C4-2B (cell line): ENCODE data around the gene ANKRD11.
"Not testable (repeated sequence)": the region's sequence is repeated elsewhere in the genome, so short reads cannot be mapped to it uniquely, and the experiment has no call there.

Experiments used
- H3K27ac ChIP-seq: fragments of 450-650 bp; 2 replicates; pipeline ENCODE4 v1.5.1; 2017
- CTCF ChIP-seq: fragments of 450-650 bp; conservative IDR thresholded peaks from 2 replicates; pipeline ENCODE4 v1.5.1; 2017; ENCODE audit warnings: mild to moderate bottlenecking
- ZFX ChIP-seq: fragments of 450-650 bp; IDR thresholded peaks from 2 replicates; pipeline ENCODE4 v1.6.1; 2017

Gene ANKRD11

GRCh38 chr16:89332902-89333245 is 157.5 kb downstream of the ANKRD11 start:
- no peak for TF ChIP-seq CTCF
- TF ChIP-seq ZFX: no peak
- peak overlapping the region; percentile 32 for H3K27ac ChIP-seq

DNA sequence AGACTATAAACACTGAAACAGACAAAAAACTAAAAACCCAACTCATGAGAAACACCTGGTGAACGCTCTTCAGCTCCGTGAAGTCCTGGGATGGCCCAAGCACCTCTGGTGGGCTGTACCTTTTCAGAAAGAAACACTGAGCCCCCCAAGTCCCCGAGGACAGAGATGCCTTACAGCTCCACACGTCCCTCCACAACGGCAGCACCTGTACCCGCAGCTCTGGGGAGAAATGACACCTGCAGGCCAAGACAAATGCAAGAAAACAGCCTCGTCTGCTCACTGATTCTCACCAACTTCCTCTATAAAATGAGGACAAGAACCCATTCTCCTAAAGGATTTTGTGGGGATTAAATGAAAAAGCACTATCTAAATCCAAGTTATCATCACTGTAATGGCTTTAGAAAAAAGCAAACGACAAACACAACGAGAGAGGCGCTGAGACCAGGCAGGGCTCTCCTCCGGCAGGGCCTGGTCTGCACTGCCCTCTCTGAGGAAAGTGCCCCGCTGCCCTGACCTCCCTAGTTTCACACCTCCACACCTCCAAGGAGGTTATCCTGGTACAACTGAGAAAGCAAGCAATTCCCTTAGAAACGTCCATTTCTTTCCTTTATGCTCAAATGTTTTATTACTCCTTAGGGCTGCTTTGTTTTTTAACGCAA is 158.0 kb downstream of the ANKRD11 start:
- TF ChIP-seq ZFX: no peak
- TF ChIP-seq CTCF: no peak
- peak overlapping the region; percentile 32 for H3K27ac ChIP-seq

GRCh38 chr16:89331371-89332109 is 158.8 kb downstream of the ANKRD11 start:
- TF ChIP-seq ZFX (no peak), CTCF (no peak)
- H3K27ac ChIP-seq: peak overlapping the region; percentile 32

DNA sequence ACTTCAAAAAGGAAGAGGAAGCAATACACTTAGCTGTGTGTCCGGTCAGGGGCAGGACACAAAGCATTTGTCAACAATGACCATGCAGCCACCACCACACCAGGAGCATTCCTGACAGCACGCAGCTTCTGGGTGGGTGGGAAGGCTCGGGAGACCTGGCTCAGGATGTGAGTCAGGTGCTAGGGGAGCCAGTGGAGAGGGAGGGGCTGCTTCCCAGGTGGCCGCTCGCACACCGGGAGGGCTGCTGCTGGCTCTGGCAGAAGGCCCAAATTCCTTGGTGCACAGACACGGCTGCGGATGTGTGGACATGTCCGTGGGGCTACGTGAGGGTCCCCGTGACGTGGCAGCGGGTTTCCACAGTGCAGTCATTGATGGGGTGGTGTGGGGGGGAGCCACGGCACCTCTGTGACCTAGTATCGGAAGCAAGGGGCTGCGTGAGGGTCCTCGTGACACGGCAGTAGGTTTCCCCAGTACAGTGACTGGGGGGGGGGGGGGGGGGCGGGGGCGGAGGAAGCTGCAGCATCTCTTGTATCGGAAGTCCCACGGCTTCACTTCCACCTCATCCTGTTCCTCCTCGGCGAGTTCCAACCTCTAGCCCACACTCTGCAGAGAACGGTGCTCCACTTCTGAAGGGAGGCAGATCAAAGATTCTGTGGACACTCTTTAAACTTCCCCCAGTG is 160.0 kb downstream of the ANKRD11 start:
- no peak overlapping the region for H3K27ac ChIP-seq
- no peak for TF ChIP-seq CTCF
- no peak for TF ChIP-seq ZFX

GRCh38 chr16:89329830-89330176 is 160.6 kb downstream of the ANKRD11 start:
- H3K27ac ChIP-seq: not testable (repeated sequence)

- not testable (repeated sequence) for H3K27ac ChIP-seq
Measured at GRCh38 chr16:89328412-89329400, 161.7 kb downstream of the ANKRD11 start.

DNA sequence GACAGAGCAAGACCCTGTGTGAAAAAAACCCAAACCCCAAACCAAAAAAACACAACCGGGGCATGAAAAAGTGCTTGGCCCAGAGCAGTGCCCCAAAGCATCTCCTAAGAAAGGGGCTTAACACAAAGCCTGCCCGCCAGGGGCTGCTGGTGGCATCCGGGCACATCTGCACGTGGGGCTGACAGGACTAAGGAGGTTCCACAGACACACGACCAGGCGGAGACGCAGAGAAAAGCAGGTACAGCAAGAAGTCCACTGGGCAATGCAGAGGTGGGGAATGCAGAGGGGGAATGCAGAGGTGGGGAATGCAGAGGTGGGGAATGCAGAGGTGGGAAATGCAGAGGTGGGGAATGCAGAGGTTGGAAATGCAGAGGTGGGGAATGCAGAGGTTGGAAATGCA is 163.6 kb downstream of the ANKRD11 start:
- TF ChIP-seq CTCF (no peak), ZFX (no peak)
- H3K27ac ChIP-seq: peak overlapping the region; percentile 90
